Left forelimb (tissue), 1 donor: ENCODE data around the gene TMIE.
"Not testable (repeated sequence)": the region's sequence is repeated elsewhere in the genome, so short reads cannot be mapped to it uniquely, and the experiment has no call there.

Experiments
- DNase-seq: peaks from one replicate; pipeline ENCODE4 v3.0.0-alpha.2; 2018; ENCODE audit warnings: low spot score

Gene TMIE

DNA sequence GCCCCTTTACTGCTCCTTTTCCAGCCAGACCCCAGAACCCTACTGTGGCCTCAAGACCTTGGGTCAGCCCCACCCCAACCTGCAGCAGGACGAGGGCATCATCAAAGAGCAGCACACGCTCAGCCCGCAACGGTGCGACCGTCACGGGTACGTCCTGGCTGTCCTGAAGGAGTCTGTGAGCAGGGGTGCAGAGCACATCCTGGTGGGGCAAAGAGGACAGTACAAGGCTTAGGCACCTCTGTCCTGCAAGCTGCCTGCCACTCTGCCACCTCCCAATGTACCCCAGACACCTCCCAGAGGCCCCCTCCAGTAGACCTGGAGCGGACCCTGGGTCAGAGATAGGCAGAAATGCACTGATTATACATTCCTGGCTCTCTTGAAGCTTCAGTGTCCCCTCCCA is 15.7 kb upstream of the TMIE start:
- no peak for DNase-seq

DNA sequence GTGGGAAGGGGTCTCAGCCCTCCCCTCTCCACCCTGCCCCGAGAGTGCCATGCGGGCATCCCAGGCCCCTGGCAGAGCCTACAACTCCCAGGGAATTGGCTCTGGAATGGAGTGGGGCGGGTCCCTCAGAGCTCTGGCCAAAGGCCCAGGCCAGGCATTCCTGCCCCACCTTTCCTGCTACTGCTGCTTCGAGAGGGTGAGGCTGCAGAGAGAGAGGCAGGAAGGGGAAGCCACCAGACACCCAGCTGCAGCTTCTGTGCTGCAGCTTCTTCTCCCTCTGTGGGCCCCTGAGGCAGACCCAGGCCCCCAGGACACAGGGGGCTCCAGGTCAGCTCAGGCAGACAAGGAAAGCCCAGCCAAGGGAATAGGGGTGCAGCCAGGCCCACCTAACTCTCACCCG is 10.4 kb upstream of the TMIE start:
- DNase-seq: no peak

DNA sequence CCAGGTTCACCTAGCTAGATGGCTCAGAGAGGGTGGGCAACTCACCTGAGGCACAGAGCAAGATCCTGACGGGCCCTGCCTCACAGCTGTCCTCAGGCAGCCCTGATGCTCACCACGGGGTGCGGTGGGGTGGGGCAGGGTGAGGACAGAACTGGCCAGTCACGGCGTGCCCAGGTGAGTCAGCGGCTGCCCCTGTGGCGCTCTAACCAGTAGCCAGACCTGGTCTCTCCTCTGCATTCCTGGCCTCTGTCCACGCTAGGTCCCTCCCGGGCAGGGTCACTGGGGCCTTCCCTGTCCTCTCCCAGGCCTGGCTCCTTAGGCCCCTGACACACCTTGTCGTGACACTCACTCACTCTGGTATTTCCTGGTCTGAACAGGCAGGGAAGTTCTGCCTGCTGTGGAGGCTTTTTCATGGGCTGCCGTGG is 8.6 kb upstream of the TMIE start:
- DNase-seq: no peak

DNA sequence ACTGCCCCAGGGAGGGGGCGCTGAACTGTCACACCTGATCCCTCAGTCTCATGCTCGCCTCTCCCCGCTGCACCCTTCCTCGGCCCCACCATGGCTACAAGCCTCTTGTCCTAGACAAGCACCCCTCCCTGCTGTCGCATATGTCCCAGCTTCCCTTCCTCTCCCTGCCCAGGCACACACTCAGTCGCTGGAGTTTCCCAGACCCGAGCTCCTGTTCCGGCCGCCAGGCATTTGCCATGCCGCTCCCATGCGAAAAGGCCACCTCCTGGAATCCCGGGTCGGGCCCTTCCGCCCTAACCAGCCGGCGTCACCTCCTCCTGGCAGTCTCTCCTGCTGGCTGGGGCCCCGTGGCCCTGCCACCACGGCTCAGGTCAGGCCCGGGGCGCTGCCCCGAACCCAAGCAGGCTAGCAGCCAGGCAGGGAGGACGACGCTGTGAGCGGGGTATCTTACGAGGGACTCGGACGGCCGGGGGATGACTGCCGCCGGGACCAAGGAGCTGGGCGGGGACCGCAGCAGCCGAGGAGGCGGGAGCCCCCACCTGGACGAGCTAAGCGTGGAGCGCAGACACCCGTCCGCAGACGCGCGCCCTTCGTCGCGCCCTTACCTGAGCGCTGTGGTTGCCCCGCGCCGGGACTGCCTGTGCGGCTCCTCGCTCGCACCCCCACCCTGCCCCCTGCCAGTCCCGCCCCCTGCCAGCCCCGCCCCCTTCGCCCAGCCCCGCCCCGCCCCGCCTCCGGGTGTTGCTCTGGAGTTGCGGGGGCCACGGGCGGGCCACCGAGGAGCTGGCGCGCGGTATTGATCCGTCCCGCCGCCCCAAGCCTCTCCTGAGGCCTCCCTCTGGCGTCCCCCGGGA is 7.9 kb upstream of the TMIE start, which contains the start of gene ALS2CL:
ALS2CL (minus strand) TSS at position 642 of the 854 bp plus-strand sequence. CDS start 4,239 bp downstream, outside the sequence.
- no peak for DNase-seq

DNA sequence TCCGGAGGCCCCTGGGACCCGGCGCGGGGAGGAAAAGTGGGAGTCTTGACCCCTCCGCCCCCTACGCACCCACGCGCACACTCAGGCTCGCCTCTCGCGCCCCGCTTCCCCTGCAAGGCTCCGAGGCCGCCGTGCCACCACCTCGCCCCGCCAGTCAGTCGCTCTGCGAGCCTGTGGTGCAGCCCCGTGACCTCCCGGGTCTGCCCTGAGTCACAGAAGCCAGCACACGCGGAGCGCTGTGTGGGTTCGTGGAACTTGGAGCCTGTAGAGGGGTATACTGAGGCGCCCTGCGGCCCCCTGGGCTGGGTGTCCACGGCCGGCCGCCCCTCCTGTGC is 7.3 kb upstream of the TMIE start:
- DNase-seq: no peak

DNA sequence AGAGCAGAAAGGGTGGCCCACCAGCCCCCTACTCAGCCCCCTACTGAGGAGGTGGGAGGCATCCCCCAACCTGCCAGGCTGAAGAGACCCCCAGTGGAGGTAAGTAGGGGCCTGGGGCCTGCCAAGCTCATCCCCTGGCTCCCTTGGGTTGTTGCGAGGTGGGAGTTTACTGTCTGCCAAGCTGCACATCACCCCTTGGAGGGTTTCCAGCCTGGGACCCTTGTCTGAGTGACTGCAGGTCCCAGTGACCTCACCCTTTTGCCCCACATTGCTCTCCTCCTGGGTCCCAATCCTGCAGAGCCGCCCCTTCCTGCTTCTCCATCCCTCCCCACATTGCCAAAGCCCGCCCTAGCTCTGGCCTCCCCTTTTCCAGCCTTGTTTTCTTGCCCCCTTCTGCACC is 6.7 kb upstream of the TMIE start:
- DNase-seq: no peak

DNA sequence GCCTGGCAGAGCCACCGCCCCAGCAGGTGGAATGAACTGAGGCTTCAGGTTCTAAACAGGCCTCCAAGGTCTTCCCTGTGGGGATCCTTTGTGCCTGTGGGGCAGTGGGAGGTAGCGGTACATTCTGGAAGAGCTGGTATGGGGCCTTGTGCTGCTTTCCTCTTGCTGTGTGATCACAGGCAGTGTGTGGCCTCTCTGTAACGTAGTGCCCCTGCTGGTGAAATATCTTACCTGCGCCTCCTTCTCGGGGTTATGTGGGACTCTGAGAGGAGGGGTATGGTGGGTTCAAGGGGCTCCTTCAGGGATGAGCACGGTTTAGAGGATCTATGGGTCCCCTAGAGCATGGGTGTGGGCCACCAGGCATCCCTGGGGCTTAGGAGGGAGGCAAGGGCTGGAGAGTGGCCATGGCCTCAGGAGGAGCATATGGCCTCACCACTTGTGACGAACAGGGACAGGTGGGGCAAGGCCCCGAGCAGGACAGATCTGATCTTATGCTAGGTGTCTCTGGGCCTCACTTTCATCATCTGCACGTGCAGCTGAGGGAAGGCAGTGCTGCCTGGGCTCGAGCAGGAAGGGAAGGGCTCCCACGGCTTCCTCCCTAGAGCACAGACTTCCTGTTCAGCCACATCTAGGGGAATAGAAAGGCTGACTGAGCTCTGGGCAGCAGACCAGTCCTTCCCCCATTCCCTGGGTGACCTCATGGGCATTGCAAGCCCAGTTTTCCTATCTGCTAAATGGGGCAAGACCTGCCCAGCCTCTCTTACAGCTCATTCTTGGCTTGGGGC is 5.8 kb upstream of the TMIE start:
- no peak for DNase-seq

DNA sequence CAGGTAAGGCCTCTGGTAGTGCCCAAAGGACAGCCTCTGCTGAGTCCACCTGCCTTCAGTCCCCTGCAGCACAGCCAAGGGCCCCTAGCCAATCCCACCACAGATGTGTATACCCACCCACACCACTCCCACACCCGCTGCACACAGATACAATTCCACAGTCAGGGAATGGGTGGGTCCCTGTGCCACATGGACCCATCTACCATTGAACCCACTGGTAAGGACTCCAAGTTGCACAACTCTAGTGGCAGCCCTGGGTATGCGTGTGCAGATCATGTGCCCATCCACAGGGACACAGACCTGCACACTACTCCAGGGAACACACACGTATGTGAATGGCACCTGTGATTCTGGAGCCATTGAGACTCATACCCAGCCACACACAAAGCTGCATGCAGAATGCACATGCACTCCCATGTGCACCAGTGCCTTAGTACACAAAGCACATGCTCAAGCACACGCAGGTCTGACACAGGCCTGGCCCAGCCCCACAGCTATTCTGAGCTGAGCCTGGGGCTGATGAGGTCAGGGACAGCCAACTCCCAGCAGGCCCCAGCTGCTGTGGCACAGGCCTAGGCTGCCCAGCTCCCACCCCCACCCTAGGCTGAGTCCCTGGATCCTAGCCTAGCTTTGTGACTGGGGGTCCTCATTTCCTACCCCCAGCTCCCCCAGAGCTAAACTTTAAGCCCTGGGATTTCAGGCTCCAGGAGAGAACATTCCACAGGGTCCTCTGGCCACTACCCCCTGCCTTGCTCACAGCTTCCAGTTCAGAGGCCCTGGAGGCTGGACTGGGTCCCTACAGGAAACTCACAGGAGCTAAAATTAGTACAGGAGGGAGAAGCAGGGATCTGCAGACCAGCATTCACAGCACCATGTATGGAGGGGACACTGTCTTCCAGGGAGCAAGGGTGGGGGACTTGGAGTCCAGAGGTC is 5.0 kb upstream of the TMIE start:
- no peak for DNase-seq

DNA sequence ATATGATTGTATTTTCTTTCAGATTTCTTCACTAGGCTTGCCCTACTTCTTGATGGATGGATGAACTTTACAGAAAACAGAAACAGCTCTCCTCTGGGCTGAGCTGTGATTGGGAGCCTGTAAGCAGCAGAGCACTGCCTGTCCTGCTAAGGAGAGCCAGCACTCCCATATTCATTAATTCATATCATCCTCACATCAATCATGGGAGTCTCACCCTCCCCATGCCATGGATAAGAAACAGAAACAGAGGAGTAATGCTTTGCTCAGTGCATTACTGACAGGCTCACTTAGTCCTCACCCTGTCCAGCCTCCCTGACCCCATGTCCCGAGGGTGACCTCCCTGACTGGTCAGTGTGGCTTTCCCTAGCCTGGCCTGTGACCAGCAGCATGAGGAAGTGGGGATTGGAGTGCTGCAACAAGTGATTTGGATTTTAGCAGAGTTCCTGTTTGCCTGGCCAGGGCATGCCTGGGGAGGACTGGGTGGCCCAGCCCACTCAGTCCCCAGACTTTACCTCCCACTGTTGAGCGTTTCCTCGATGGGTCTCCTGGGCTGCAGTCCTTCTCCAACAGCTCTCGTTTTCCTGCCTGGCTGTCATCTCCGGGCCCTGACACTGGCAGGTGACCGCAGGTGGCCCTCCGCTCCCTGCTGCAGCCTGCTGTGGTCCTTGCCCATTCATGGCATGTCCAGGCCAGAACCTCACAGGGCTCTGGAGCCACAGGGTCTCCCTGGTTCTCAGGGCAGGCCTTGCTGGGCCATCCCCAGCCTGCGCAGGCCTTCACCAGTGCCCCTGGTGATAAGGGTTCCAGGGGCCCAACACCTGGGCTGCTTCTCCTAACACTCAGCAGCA is 1.3 kb upstream of the TMIE start:
- DNase-seq: no peak

DNA sequence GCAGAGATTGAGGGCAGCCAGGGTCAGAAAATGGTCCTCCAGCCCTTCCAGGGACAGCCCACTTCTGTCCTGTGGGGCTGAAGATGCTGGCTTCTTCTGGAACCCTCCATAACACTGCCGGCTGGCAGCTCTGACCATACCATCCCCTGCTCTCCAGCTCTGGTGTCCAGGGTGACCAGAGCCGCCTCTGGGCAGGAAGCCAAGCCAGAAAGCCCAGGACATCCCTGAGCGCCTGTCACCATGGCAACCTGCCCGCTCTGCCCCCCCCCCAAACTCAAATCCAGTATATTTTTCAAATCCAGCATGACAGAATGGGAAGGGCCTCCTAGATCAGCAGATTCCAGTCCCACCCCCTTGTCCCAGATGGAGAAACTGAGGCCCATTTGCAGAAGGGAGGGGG is 420 bp upstream of the TMIE start:
- DNase-seq: no peak

DNA sequence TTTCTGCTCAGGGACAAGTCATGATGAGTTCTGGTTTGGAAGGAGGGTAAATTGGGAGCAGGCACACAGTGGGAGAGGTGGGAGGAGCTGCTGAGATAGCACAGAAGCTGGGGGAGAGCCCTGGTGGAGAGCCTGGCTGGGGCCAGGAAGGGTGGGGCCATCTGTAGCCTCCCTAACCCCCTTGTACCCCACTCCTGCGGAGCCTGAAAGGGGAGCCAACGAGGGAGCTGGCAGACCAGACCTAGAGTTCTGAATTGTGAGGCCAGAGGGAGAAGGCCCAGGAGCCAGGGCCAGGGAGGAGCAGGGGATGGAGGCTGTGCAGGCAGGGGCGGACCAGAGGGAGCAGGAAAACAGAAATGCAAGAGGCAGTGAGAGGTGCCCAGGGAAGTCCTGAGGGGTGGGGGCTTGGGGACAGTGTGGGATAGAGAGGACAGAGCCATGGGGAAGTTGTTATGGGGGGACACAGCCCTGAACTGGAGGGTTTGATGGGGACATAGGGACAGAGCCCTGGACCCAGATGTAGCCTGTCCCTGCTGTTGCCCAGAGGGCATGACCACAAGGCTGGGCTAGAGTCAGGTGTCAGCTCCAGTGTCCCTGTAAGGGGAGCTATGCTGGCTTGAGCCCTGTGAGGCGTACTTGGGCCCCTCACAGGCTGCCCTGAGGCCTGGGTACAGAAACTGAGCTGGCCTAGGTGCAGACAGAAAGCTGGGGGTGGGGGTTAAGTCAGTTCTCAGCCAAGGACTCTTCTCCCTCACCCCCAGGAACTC is 1.2 kb downstream of the TMIE start:
- no peak for DNase-seq

DNA sequence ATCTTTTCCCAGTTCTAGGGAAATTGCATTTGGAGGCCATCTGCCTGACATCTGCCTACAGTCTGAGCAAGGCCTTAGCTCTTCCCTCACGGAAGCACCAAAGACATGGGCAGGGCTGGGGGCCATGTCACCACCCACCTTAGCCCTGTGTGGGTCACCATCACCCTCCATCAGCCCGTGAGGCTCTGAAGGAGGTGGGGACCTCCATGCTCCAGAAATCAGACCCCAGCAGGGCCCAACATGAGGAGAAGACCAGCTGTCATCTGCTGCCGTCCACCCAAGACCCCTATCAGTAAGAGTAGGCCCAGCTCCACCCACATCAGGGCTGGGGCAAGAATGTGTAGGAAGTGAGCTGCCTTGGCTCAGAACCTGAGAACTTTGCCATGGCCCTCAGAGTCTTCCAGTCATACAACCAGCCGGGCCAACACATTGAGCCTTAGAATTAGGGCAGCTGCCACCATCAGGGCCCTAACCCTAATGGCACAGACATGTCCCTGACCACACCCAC is 1.9 kb downstream of the TMIE start:
- no peak for DNase-seq

DNA sequence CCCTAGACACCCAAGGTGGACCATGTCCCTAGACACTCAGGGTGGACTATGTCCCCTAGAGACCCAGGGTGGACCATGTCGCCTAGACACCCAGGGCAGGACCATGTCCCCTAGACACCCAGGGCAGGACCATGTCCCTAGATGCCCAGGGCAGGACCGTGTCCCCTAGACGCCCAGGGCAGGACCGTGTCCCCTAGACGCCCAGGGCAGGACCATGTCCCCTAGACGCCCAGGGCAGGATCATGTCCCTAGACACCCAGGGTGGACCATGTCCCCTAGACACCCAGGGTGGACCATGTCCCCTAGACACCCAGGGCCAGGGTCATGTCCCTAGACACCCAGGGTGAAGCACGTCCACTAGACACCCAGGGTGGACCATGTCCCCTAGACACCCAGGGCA is 3.2 kb downstream of the TMIE start:
- not testable (repeated sequence) for DNase-seq

DNA sequence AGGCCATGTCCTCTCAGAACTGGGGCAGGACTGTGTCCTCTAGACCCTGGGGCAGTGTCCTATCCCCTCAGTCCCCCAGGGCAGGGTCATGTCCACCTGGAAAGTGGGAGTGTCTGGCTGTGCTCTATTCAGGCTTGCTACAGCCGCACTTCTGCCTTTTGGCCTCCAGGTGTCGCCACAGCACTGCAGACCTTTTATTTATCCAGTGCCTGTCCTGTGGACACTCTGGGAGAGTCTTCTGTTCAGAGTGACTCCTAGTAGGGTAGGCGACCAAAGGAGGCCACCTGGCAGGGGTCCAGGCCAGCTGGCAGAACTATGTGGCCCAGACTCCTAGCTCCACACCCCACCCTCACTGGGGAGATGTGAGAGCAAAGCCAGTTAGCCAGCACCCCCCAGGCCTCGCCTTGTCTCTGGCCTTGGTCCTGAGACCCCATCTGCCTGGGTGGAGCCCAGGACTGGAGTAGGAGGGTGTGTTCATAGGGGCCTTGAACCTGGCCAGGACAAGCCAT is 3.9 kb downstream of the TMIE start:
- peak; percentile 86 for DNase-seq

DNA sequence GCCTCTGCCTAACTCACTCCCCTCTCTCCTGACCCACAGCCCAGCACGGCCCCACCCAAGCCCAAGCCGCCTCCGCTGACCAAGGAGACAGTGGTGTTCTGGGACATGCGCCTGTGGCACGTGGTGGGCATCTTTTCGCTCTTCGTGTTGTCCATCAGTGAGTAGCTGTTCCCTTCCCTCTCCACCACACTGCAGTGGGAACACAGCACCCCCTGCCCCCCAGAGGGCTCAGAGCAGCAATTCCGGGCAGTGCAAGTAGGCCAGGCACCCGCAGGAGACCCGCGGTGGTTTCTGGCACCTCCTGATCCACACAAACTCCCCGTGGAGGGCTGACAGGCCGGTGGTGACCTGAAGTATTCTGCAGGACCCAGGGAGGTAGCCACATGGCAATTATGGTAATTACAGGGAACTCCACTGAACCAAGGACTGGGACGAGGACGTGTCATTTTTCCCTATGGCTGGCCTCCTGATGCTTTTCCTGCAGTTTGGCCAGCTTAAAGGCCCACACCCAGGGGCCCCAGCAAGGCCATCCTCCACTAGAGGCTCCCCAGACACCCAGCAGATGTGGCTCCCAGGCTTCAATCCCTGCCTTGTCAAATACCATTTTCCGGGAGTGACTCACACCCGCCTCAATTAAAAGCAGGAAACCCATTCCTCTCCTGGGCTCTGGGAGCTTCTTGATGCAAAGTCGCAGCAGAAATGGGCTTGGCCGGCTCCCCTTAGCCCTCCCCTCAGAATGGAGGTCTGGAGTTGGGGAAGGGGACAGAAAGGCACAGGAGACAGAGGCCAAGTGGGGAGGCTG is 4.8 kb downstream of the TMIE start:
- DNase-seq: peak; percentile 72

DNA sequence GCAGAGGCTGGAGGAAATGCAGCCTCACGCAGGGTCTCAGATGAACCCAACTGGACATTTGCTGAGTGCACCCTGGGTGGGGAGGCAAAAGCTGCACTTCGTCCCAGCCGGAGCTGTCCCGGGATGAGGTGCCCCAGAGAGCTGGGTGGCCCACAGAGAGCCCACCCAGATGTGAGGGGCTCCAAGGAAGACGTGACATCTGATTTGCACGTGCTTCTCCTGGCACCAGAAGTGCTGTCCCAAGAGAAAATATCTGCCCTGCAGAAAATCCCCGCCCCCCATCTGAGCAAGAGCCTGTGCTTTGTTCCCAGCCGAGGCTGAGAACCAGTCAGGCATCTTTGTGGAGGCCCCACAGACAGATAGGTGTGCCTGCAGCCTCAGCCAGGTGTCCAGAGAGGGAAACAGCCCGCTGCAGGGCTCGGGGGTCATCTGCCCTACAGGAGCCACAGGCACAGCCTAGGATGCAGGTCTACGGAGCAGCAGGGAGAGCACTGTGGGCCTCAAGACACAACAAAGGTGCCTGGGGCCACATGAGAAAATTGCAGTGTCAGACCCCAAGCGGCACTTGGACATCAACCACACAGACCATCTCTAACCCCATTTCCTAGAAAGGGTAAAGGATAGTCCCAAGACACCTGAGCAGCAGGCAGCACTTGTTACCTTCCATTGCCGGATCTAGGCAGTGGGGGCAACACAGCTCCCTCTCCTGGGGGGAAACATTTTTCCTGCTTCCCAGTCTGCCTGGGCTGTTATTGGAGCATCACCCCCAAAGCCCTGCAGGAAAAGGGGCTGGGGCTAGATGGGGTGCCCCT is 5.8 kb downstream of the TMIE start:
- DNase-seq: peak; percentile 62

DNA sequence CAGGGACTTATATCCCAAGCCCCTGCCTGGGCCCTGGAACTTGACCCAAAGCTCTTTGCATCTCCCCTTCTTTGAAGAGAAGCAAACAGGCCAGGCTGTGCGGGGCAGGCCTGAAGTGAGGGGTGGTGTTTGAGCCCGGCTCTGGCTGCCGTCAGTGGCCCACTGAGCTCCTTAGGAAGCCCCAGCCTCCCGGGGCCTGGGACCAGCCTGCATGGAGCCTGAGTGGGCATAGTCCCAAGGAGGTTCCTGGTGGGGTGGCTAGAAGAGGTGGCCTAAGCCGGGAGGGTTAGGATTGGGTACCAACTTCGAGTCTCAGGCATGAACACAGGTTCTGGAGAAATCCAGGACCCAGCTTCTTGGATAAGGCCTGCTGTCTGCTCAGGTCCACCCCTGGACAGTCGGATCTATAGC is 6.4 kb downstream of the TMIE start:
- DNase-seq: peak; percentile 52

DNA sequence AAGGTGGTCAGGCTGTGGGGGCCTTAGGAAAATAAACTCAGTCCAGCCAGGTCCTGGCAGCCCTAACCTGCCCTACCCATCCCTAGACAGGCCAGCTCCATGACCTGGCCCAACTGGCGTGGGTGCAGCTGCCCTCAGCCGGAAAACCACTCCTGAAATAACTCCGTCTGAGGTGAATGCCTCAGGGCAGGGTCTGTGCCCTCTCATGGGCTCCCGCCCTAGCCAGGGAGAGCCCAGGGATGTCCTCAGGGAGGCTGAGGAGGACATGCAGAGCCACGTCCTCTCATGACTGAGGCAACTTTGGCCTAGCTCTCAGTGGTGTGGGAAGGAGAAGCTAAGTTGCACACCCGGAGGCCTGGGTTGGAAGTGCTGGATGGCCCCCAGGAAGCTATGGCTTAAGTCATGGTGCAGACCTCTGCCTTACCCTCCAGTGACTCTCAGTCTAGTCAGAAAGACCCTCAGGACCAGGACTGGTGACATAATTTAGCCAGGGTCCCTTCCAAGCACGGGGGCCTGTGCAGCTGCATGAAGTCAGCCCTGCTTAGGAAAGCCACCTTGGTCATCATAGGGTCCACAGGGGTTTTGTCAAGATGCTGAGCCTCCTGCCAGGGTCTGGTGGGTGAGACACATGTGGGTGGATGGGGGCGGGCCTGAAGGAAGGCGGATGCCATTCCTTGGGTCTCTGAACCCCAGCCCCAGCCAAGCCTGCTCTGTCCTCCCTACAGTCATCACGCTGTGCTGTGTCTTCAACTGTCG is 7.4 kb downstream of the TMIE start:
- DNase-seq: peak; percentile 59
